Calu3 (cell line): Measurements from ENCODE around the gene SPATA4. TPM values are rescaled to one million over a fixed set of nuclear protein-coding genes. Genes with fewer than 3 reads are reported as not detected.

Experiments
- BruUV-seq: library from RNA; stranded (reverse); fragments of 400-500 nt; replicated peaks from 2 replicates; lab custom pipeline; 2021; lab: Mats Ljungman, UMichigan
- CTCF ChIA-PET: fragments of 300-600 bp; sonication (Branson Sonifier 250); formaldehyde crosslinking; loops from one replicate; lab custom pipeline; 2022; ENCODE audit warnings: antibody characterized with exemption; lab: Charles Lee
- DNase-seq: peaks from one replicate; pipeline ENCODE4 v3.0.0; 2022
- H3K27ac Mint-ChIP-seq: one replicate; pipeline ENCODE4 v1.8.0; 2022; ENCODE audit warnings: mixed read lengths; ENCODE audit not compliant: unreplicated experiment
- H3K27me3 Mint-ChIP-seq: one replicate; pipeline ENCODE4 v1.8.0; 2022; ENCODE audit warnings: mixed read lengths; ENCODE audit not compliant: unreplicated experiment
- H3K36me3 Mint-ChIP-seq: one replicate; pipeline ENCODE4 v1.8.0; 2022; ENCODE audit warnings: mild to moderate bottlenecking, moderate library complexity, mixed read lengths; ENCODE audit not compliant: insufficient read depth, unreplicated experiment
- H3K4me1 Mint-ChIP-seq: one replicate; pipeline ENCODE4 v1.8.0; 2022; ENCODE audit warnings: mild to moderate bottlenecking, low read depth, mixed read lengths; ENCODE audit not compliant: unreplicated experiment
- H3K4me3 Mint-ChIP-seq: one replicate; pipeline ENCODE4 v1.8.0; 2022; ENCODE audit warnings: mild to moderate bottlenecking, low read depth, moderate library complexity, mixed read lengths; ENCODE audit not compliant: unreplicated experiment
- H3K9me3 Mint-ChIP-seq: one replicate; pipeline ENCODE4 v1.8.0; 2022; ENCODE audit warnings: low read depth, mixed read lengths; ENCODE audit not compliant: unreplicated experiment
- CTCF ChIP-seq: fragments of 200-600 bp; IDR thresholded peaks from one replicate; pipeline ENCODE4 v1.8.0; 2022; ENCODE audit warnings: antibody characterized with exemption; ENCODE audit not compliant: unreplicated experiment
- intact Hi-C: fragments of 100-400 bp; cut with micrococcal nuclease; formaldehyde crosslinking; loops from one replicate; pipeline ENCODE4 v1.10.0; 2022; ENCODE audit not compliant: unreplicated experiment
- total RNA-seq: library from RNA; stranded (reverse); gene quantifications from 2 replicates; pipeline ENCODE4 v1.2.3, GENCODE V29; 2022

The SPATA4 gene
- total RNA-seq, 1 experiment from 2014 or later = not detected

- no peak for DNase-seq
- TF ChIP-seq CTCF = no peak
- no TSS peak for BruUV-seq
- intact Hi-C loops = no loop called here
- H3K36me3 Mint-ChIP-seq = no peaks in the 10 kb centered on the region
- no peaks in the 10 kb centered on the region for H3K9me3 Mint-ChIP-seq
- H3K4me1 Mint-ChIP-seq = peaks cover 10% of the 10 kb centered on the region
- no peaks in the 10 kb centered on the region for H3K27me3 Mint-ChIP-seq
- CTCF ChIA-PET = no interaction called here
- H3K27ac Mint-ChIP-seq = no peak overlapping the region
- no peak overlapping the region for H3K4me3 Mint-ChIP-seq
Observed at GRCh38 chr4:176186671-176187395, 8.6 kb downstream of the SPATA4 start.

GRCh38 chr4:176186067-176186466, 9.3 kb downstream of the SPATA4 start:
- Mint-ChIP-seq H3K36me3 (no peaks in the 10 kb centered on the region), H3K4me3 (no peak overlapping the region), H3K27me3 (no peaks in the 10 kb centered on the region), H3K9me3 (no peaks in the 10 kb centered on the region), H3K27ac (no peak overlapping the region), H3K4me1 (peaks cover 10% of the 10 kb centered on the region)
- DNase-seq = no peak
- BruUV-seq = no TSS peak
- intact Hi-C loops = no loop called here
- CTCF ChIA-PET = no interaction called here
- TF ChIP-seq CTCF = no peak

- Mint-ChIP-seq H3K4me1 (peaks cover 10% of the 10 kb centered on the region), H3K36me3 (no peaks in the 10 kb centered on the region), H3K9me3 (no peaks in the 10 kb centered on the region), H3K4me3 (no peak overlapping the region), H3K27me3 (no peaks in the 10 kb centered on the region), H3K27ac (no peak overlapping the region)
- no TSS peak for BruUV-seq
- TF ChIP-seq CTCF = no peak
- CTCF ChIA-PET = no interaction called here
- no peak for DNase-seq
- intact Hi-C loops = no loop called here
Observed at GRCh38 chr4:176185051-176185450, 10.3 kb downstream of the SPATA4 start.

- no peaks in the 10 kb centered on the region for H3K4me1 Mint-ChIP-seq
- no peaks in the 10 kb centered on the region for H3K36me3 Mint-ChIP-seq
- DNase-seq = no peak
- H3K27ac Mint-ChIP-seq = no peak overlapping the region
- H3K9me3 Mint-ChIP-seq = no peaks in the 10 kb centered on the region
- TF ChIP-seq CTCF = no peak
- CTCF ChIA-PET = no interaction called here
- H3K4me3 Mint-ChIP-seq = no peak overlapping the region
- H3K27me3 Mint-ChIP-seq = no peaks in the 10 kb centered on the region
- no TSS peak for BruUV-seq
- intact Hi-C loops = loop anchor here (10.0 kb wide), 1 partner anchor 1012 kb away; no protein-coding TSS in a partner anchor
Observed at GRCh38 chr4:176163041-176163440, 32.3 kb downstream of the SPATA4 start.
